IPS DF 6.9 (cell line): ENCODE results near the gene CBR3.

Experiments used
- DNase-seq: peaks from one replicate; pipeline ENCODE4 v3.0.0-alpha.2; 2013; ENCODE audit warnings: low read depth, low spot score
- H3K27ac ChIP-seq: one replicate; pipeline ENCODE4 v1.5.1; 2013; ENCODE audit warnings: low read length, control low read depth
- H3K27me3 ChIP-seq: 2 replicates; pipeline ENCODE4 v1.6.1; 2013; ENCODE audit warnings: mild to moderate bottlenecking, low read length; ENCODE audit not compliant: control insufficient read depth, insufficient read depth
- H3K36me3 ChIP-seq: 2 replicates; pipeline ENCODE4 v1.6.1; 2013; ENCODE audit warnings: low read length; ENCODE audit not compliant: control insufficient read depth, insufficient read depth
- H3K4me1 ChIP-seq: 2 replicates; pipeline ENCODE4 v1.6.1; 2013; ENCODE audit warnings: low read length; ENCODE audit not compliant: control insufficient read depth, insufficient read depth
- H3K4me3 ChIP-seq: 2 replicates; pipeline ENCODE4 v1.5.1; 2013; ENCODE audit warnings: mild to moderate bottlenecking, low read length
- H3K9me3 ChIP-seq: 2 replicates; pipeline ENCODE4 v1.6.1; 2013; ENCODE audit warnings: low read length, inconsistent platforms; ENCODE audit not compliant: control insufficient read depth, insufficient read depth
- WGBS: extraction: QIAGEN DNeasy Blood & Tissue Kit; methylation state at CpG from one replicate; pipeline ENCODE4 v1.1.7; 2013; ENCODE audit warnings: mixed read lengths, missing lambda C conversion rate; ENCODE audit not compliant: insufficient read length, insufficient coverage; 5-methylcytosine and 5-hydroxymethylcytosine counted together

The CBR3 gene

DNA sequence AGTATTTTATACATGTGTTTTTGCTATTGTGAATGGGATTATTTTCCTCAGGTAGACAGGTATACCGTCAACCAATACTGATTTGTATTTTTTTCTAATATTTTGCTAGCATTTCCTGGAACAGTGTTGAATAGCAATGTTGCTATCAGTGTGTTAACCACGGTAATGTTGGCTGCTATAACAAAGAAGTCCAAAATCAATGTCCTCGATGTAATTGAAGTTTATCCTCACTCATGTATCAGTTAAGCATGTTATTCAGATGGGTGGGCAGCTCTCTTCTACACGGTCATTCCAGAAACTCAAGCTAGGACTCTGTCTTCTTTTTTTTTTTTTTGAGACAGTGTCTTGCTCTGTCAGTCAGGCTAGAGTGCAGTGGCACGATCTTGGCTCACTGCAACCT lies 46.1 kb downstream of the CBR3 start:
- Histone ChIP-seq H3K4me1 (no peaks in the 10 kb centered on the region), H3K36me3 (no peaks in the 10 kb centered on the region), H3K9me3 (no peaks in the 10 kb centered on the region), H3K4me3 (no peak overlapping the region), H3K27ac (no peak overlapping the region), H3K27me3 (no peaks in the 10 kb centered on the region)
- WGBS = no CpG with 5 or more reads among the region's 5 CpGs
- no peak for DNase-seq

GRCh38 chr21:36183144-36183795 lies 48.4 kb downstream of the CBR3 start:
- Histone ChIP-seq H3K36me3 (no peaks in the 10 kb centered on the region), H3K4me3 (no peak overlapping the region; the same call in 1 of the 2 replicates), H3K4me1 (no peaks in the 10 kb centered on the region), H3K9me3 (no peaks in the 10 kb centered on the region), H3K27me3 (no peaks in the 10 kb centered on the region), H3K27ac (no peak overlapping the region)
- WGBS = no CpG with 5 or more reads among the region's 11 CpGs
- no peak for DNase-seq

GRCh38 chr21:36184545-36184944 lies 49.7 kb downstream of the CBR3 start:
- no peak overlapping the region for H3K4me3 ChIP-seq
- H3K9me3 ChIP-seq = no peaks in the 10 kb centered on the region
- no peak overlapping the region for H3K27ac ChIP-seq
- no CpG with 5 or more reads among the region's 16 CpGs for WGBS
- H3K36me3 ChIP-seq = no peaks in the 10 kb centered on the region
- no peaks in the 10 kb centered on the region for H3K4me1 ChIP-seq
- no peaks in the 10 kb centered on the region for H3K27me3 ChIP-seq
- no peak for DNase-seq

GRCh38 chr21:36185523-36185922 lies 50.6 kb downstream of the CBR3 start:
- no peak for DNase-seq
- H3K36me3 ChIP-seq = no peaks in the 10 kb centered on the region
- H3K9me3 ChIP-seq = no peaks in the 10 kb centered on the region
- no peaks in the 10 kb centered on the region for H3K4me1 ChIP-seq
- WGBS = no CpG with 5 or more reads among the region's 9 CpGs
- no peaks in the 10 kb centered on the region for H3K27me3 ChIP-seq
- no peak overlapping the region for H3K27ac ChIP-seq
- H3K4me3 ChIP-seq = no peak overlapping the region

- H3K27me3 ChIP-seq = no peaks in the 10 kb centered on the region
- no CpG with 5 or more reads among the region's 4 CpGs for WGBS
- H3K4me3 ChIP-seq = no peak overlapping the region
- DNase-seq = no peak
- H3K4me1 ChIP-seq = no peaks in the 10 kb centered on the region
- H3K27ac ChIP-seq = no peak overlapping the region
- no peaks in the 10 kb centered on the region for H3K9me3 ChIP-seq
- no peaks in the 10 kb centered on the region for H3K36me3 ChIP-seq
Observed at GRCh38 chr21:36186081-36186480, 51.2 kb downstream of the CBR3 start.

DNA sequence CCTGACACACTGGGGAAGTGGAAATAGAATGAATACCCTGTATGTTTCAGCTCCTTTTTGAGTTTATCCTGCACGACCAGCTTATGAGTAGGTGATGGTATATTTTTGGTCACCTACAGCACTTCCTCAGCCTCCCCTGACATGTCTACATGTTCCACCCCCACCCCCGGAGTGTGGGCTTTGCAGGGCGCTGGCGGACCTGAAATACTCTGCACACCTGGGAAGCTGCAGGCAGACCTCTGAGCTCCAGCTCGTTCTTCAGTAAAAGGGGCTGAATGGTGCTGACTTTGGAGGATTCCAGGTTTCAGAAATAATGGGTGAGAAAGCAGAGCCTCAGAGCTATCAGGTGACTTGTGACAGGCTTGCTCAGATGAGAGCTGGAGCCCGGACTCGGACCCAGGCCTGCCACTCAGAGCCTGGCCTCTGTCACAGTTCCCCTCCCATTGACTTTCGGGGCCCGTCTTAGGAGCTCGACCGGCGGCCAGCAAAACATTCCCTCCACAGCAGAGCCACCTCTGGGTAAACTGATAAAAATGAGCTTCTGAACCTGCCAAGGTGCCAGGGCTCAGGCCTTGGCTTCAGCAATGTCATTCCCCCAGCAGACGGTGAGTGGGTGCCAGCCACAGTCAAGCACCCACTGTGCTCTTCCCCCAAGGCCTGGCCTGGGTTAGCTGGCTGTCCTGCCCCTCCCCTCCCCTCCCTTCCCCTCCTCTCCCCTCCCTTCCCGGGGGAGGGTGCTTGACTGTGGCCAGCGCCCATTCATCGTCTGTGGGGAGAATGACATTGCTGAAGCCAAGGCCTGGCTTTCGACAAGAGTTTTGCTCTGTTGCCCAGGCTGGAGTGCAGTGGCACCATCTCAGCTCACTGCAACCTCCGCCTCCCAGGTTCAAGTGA lies 51.9 kb downstream of the CBR3 start:
- no peaks in the 10 kb centered on the region for H3K27me3 ChIP-seq
- no peaks in the 10 kb centered on the region for H3K9me3 ChIP-seq
- H3K27ac ChIP-seq = no peak overlapping the region
- no peaks in the 10 kb centered on the region for H3K36me3 ChIP-seq
- whole genome bisulfite sequencing = no CpG with 5 or more reads among the region's 18 CpGs
- no peak overlapping the region for H3K4me3 ChIP-seq
- H3K4me1 ChIP-seq = no peaks in the 10 kb centered on the region
- DNase-seq = no peak

GRCh38 chr21:36188081-36188681 lies 53.3 kb downstream of the CBR3 start:
- no CpG with 5 or more reads among the region's 8 CpGs for WGBS
- Histone ChIP-seq H3K36me3 (no peaks in the 10 kb centered on the region), H3K9me3 (no peaks in the 10 kb centered on the region), H3K27me3 (no peaks in the 10 kb centered on the region), H3K27ac (no peak overlapping the region), H3K4me3 (no peak overlapping the region), H3K4me1 (no peaks in the 10 kb centered on the region)
- no peak for DNase-seq

DNA sequence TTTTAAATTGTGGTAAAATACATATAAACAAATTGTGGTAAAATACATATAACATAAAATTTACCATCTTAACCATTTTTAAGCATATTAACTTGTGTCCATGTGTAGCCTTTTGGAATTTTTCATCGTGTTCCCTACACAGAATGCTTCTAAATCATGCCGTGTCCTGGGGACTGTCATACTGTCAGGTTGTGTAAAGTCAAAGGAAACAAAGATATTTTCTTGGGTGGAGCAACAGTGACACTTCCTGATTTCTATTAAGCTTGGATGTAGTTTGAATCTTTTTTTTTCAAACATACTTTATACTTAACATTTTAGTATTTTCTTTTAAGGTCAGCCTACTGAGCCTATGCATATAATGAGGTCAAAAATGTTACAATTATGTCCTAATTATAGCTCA lies 54.1 kb downstream of the CBR3 start:
- WGBS = no CpG with 5 or more reads among the region's 2 CpGs
- Histone ChIP-seq H3K4me3 (no peak overlapping the region), H3K27ac (no peak overlapping the region)

DNA sequence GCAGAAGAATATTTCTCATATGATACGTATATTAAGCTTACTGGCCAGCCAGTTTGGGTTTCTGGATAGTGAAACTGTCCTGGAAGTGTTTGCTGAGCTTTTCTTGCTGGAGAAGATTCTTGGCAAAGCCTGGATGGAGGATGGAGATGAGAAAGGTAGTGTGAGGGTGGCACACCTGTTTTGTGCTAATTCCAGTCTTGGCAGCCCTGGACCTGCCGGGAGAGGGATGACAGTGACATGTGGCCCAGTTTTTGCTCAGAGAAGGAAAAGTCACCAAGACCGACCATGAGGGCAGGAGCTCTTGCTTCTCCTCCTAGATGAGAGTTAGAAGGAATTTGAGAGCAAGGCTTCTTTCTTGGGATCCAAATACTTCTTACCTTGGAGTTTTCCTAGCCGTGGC lies 55.9 kb downstream of the CBR3 start:
- no peak for DNase-seq
- no peak overlapping the region for H3K27ac ChIP-seq
- H3K36me3 ChIP-seq = no peaks in the 10 kb centered on the region
- H3K9me3 ChIP-seq = no peaks in the 10 kb centered on the region
- H3K27me3 ChIP-seq = no peaks in the 10 kb centered on the region
- no peaks in the 10 kb centered on the region for H3K4me1 ChIP-seq
- WGBS = no CpG with 5 or more reads among the region's 4 CpGs
- no peak overlapping the region for H3K4me3 ChIP-seq

More for the DNA sequence above, 54.1 kb downstream of the CBR3 start:
- DNase-seq = no peak
- Histone ChIP-seq H3K36me3 (no peaks in the 10 kb centered on the region), H3K9me3 (no peaks in the 10 kb centered on the region), H3K27me3 (no peaks in the 10 kb centered on the region), H3K4me1 (no peaks in the 10 kb centered on the region)

DNA sequence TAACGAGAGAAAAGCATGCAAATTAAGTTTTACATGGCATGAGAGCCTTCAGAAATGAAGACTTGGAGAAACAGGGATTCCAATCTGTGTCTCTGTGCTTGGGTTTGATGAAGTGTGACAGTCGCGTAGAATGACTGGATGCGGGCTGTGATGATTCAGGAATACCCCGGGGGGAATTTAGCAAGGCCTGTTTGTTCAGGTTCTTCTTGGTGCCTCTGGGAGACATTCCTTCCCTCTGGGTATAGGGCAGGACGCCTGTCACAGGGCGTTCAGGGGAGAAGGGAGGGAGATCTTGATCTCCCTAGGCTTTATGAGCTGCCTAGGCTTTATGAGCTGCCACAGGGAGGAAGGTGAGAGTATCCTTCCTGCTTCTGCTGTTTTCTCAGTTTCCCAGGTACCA lies 58.3 kb downstream of the CBR3 start:
- Histone ChIP-seq H3K27ac (no peak overlapping the region), H3K4me3 (no peak overlapping the region), H3K4me1 (no peaks in the 10 kb centered on the region), H3K9me3 (no peaks in the 10 kb centered on the region), H3K27me3 (no peaks in the 10 kb centered on the region), H3K36me3 (no peaks in the 10 kb centered on the region)
- DNase-seq = no peak
- no CpG with 5 or more reads among the region's 7 CpGs for WGBS
